Measurements from ENCODE around the gene CDK14.

The CDK14 gene

GRCh38 chr7:90995996-90996395, 399.9 kb downstream of the CDK14 start:
- DNase-seq: no peak
- H2AFZ ChIP-seq (ENCODE audit: low read depth, low read length): no peak overlapping the region
- H3K79me2 ChIP-seq (ENCODE audit: insufficient read depth, low read length): no peaks in the 10 kb centered on the region
- no peaks in the 10 kb centered on the region for H3K36me3 ChIP-seq (ENCODE audit: insufficient read depth, low read length)
- TF ChIP-seq EZH2 (IDR thresholded peaks at IDR 0.05; ENCODE audit: borderline replicate concordance, low read depth, low read length, severe bottlenecking) (no peak), CTCF (IDR thresholded peaks at IDR 0.05; ENCODE audit: borderline replicate concordance, extremely low read depth, low read length, poor library complexity, severe bottlenecking) (no peak)
- H3K4me1 ChIP-seq (ENCODE audit: insufficient read depth, low read length): no peaks in the 10 kb centered on the region
- no peak overlapping the region for H3K4me2 ChIP-seq (ENCODE audit: insufficient read depth, low read length)
- no peaks in the 10 kb centered on the region for H3K9me3 ChIP-seq (ENCODE audit: insufficient read depth, low read length, severe bottlenecking)
- H3K27me3 ChIP-seq (ENCODE audit: insufficient read depth, low read length, poor library complexity): no peaks in the 10 kb centered on the region
- H3K27ac ChIP-seq (ENCODE audit: low read length): no peak overlapping the region
- H3K4me3 ChIP-seq (ENCODE audit: low read depth in 1 of 2, low read length in 2 of 2): no peak overlapping the region
- H4K20me1 ChIP-seq (ENCODE audit: insufficient read depth, low read length): no peaks in the 10 kb centered on the region
- no peak for ATAC-seq (ENCODE audit: insufficient read depth, low read depth)
- H3K9ac ChIP-seq (ENCODE audit: low read depth, low read length): no peak overlapping the region

DNA sequence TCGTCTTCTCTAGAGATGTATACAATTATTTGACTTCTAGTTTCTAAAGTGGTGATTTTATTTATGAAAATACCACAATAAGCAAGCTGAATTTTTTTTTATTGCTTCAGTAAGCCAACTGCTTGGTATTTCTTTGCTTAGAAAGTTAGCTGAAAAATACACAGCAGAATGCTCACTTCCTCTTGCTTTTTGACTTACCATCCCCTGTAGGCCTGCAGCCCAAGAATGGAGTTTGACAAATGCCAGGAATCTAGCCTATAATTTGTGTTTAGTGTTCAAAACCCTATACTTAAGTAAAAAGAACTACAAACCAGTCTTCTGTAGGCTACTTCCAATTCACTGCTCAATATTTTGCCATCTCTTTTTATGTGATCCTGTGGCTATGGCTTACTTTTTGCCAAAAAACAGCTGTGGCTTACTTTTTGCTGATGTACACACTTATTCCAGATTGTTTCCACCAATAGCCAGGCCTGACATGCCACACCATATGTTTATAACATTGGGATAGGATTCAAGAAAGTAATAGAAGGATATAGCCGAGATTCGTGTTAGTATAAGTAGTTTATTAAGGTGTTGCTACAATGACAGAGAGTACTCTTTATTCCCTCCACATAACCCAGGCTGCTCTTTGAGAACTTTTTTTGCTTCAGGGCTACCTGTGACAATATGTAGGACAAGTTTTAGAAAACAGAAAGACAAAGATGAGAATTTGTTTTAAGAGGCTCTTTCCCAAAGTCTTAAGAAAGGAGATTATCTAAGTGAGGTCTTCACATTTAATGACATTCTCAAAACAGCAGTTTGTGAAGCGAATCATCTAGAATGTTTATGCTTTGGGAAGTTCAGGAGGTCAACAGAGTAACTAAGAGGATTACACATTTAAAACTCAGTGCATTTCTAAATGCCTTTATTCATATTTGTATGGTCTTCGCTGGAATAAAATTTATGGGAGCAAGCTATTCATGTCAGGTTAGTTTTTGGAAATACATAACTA, 404.2 kb downstream of the CDK14 start:
- DNase-seq (no peak), ATAC-seq (ENCODE audit: insufficient read depth, low read depth) (no peak)
- no peaks in the 10 kb centered on the region for H3K36me3 ChIP-seq (ENCODE audit: insufficient read depth, low read length)
- no peaks in the 10 kb centered on the region for H3K9me3 ChIP-seq (ENCODE audit: insufficient read depth, low read length, severe bottlenecking)
- TF ChIP-seq CTCF (IDR thresholded peaks at IDR 0.05; ENCODE audit: borderline replicate concordance, extremely low read depth, low read length, poor library complexity, severe bottlenecking): no peak
- TF ChIP-seq EZH2 (IDR thresholded peaks at IDR 0.05; ENCODE audit: borderline replicate concordance, low read depth, low read length, severe bottlenecking): no peak
- H3K9ac ChIP-seq (ENCODE audit: low read depth, low read length): no peak overlapping the region
- H4K20me1 ChIP-seq (ENCODE audit: insufficient read depth, low read length): no peaks in the 10 kb centered on the region
- H3K27me3 ChIP-seq (ENCODE audit: insufficient read depth, low read length, poor library complexity): no peaks in the 10 kb centered on the region
- no peak overlapping the region for H2AFZ ChIP-seq (ENCODE audit: low read depth, low read length)
- H3K27ac ChIP-seq (ENCODE audit: low read length): no peak overlapping the region
- H3K79me2 ChIP-seq (ENCODE audit: insufficient read depth, low read length): no peaks in the 10 kb centered on the region
- no peaks in the 10 kb centered on the region for H3K4me1 ChIP-seq (ENCODE audit: insufficient read depth, low read length)
- H3K4me2 ChIP-seq (ENCODE audit: insufficient read depth, low read length): no peak overlapping the region
- no peak overlapping the region for H3K4me3 ChIP-seq (ENCODE audit: low read depth in 1 of 2, low read length in 2 of 2)

GRCh38 chr7:91005024-91005423, 408.9 kb downstream of the CDK14 start:
- Histone ChIP-seq H3K9ac (ENCODE audit: low read depth, low read length) (no peak overlapping the region), H2AFZ (ENCODE audit: low read depth, low read length) (no peak overlapping the region), H3K4me2 (ENCODE audit: insufficient read depth, low read length) (no peak overlapping the region), H3K36me3 (ENCODE audit: insufficient read depth, low read length) (no peaks in the 10 kb centered on the region), H3K4me3 (ENCODE audit: low read depth in 1 of 2, low read length in 2 of 2) (no peak overlapping the region), H3K27me3 (ENCODE audit: insufficient read depth, low read length, poor library complexity) (no peaks in the 10 kb centered on the region), H3K9me3 (ENCODE audit: insufficient read depth, low read length, severe bottlenecking) (no peaks in the 10 kb centered on the region), H3K27ac (ENCODE audit: low read length) (no peak overlapping the region), H3K79me2 (ENCODE audit: insufficient read depth, low read length) (no peaks in the 10 kb centered on the region), H3K4me1 (ENCODE audit: insufficient read depth, low read length) (no peaks in the 10 kb centered on the region), H4K20me1 (ENCODE audit: insufficient read depth, low read length) (no peaks in the 10 kb centered on the region)
- ATAC-seq (ENCODE audit: insufficient read depth, low read depth) (no peak), DNase-seq (no peak)
- TF ChIP-seq CTCF (IDR thresholded peaks at IDR 0.05; ENCODE audit: borderline replicate concordance, extremely low read depth, low read length, poor library complexity, severe bottlenecking) (no peak), EZH2 (IDR thresholded peaks at IDR 0.05; ENCODE audit: borderline replicate concordance, low read depth, low read length, severe bottlenecking) (no peak)

All from DND-41 (cell line).